Osteocyte (in vitro differentiated cells): ENCODE data around the gene ADAT1. TPM values are rescaled to one million over a fixed set of nuclear protein-coding genes. Genes with fewer than 3 reads are reported as not detected.
A peak's percentile ranks its signal among the peaks of the same experiment; 100 is the strongest.

Source experiments
- DNase-seq: peaks from one replicate; pipeline ENCODE4 v3.0.0; 2021; ENCODE audit warnings: mixed read lengths; ENCODE audit not compliant: unreplicated experiment; ENCODE audit errors: extremely low spot score
- H3K27ac Mint-ChIP-seq: one replicate; pipeline ENCODE4 v1.8.0; 2021; ENCODE audit warnings: mild to moderate bottlenecking, mixed read lengths; ENCODE audit not compliant: unreplicated experiment
- H3K27me3 Mint-ChIP-seq: one replicate; pipeline ENCODE4 v1.8.0; 2021; ENCODE audit warnings: mixed read lengths; ENCODE audit not compliant: unreplicated experiment
- H3K36me3 Mint-ChIP-seq: one replicate; pipeline ENCODE4 v1.8.0; 2021; ENCODE audit warnings: mixed read lengths; ENCODE audit not compliant: unreplicated experiment
- H3K4me1 Mint-ChIP-seq: one replicate; pipeline ENCODE4 v1.8.0; 2021; ENCODE audit warnings: mixed read lengths; ENCODE audit not compliant: unreplicated experiment
- H3K4me3 Mint-ChIP-seq: one replicate; pipeline ENCODE4 v1.8.0; 2021; ENCODE audit warnings: mild to moderate bottlenecking, moderate library complexity, mixed read lengths; ENCODE audit not compliant: unreplicated experiment
- H3K9me3 Mint-ChIP-seq: one replicate; pipeline ENCODE4 v1.8.0; 2021; ENCODE audit warnings: mixed read lengths; ENCODE audit not compliant: unreplicated experiment
- long read RNA-seq: library from polyadenylated mRNA; unstranded; transcript quantifications from one replicate; pipeline ENCODE4 v2.0.0, GENCODE V29; 2021
- total RNA-seq: library from RNA; stranded (reverse); gene quantifications from 2 replicates; pipeline ENCODE4 v1.2.1, GENCODE V29; 2021
- TF ChIP-seq, protein P1 (sequence below): fragments of 200-600 bp; sonication (generic); IDR thresholded peaks from 2 replicates; pipeline ENCODE4 v1.5.0; 2021; ENCODE audit warnings: antibody characterized with exemption, mild to moderate bottlenecking, moderate library complexity

ADAT1 gene
- total RNA-seq: 55.0 and 55.9 TPM in 2 replicates
- long read RNA-seq, transcript ADAT1-201 (11 exons, 1,869 nt): major isoform, 55 of 134 reads
- long read RNA-seq, partial matches to known transcripts: 57 of 134 reads
- long read RNA-seq, other reads (novel, unspliced or antisense): 18 of 134 reads

- peak; percentile 98 for DNase-seq
- peaks cover 26% of the 10 kb centered on the region for H3K4me1 Mint-ChIP-seq
These were observed at the start of gene ADAT1 for GRCh38 chr16:75622761-75623605. Gene ADAT1, minus strand, starts transcription at chr16:75623281. Its CDS starts 2,482 bp downstream, at chr16:75620799.

DNA sequence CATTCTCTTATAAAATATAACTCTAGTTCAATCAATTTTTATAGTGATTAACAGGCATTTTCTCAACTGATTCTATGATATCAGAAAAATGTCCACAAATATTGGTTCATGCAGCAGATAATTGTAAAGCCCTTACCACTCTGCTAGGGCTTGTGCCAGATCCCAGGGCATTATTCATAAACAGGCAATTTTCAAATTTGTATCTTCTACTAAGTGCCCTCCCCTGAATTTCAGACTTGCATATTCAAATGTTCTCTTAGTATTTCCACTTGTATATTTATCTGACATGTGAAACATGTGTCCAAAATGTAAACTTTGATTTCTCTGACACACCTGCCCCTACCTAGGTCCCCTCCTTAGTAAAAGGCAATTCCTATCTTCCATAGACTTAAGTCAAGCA is 44.4 kb upstream of the ADAT1 start:
- H3K4me1 Mint-ChIP-seq: no peaks in the 10 kb centered on the region
- H3K36me3 Mint-ChIP-seq: peaks cover 6% of the 10 kb centered on the region
- no peak overlapping the region for H3K4me3 Mint-ChIP-seq
- TF ChIP-seq, protein P1, sequence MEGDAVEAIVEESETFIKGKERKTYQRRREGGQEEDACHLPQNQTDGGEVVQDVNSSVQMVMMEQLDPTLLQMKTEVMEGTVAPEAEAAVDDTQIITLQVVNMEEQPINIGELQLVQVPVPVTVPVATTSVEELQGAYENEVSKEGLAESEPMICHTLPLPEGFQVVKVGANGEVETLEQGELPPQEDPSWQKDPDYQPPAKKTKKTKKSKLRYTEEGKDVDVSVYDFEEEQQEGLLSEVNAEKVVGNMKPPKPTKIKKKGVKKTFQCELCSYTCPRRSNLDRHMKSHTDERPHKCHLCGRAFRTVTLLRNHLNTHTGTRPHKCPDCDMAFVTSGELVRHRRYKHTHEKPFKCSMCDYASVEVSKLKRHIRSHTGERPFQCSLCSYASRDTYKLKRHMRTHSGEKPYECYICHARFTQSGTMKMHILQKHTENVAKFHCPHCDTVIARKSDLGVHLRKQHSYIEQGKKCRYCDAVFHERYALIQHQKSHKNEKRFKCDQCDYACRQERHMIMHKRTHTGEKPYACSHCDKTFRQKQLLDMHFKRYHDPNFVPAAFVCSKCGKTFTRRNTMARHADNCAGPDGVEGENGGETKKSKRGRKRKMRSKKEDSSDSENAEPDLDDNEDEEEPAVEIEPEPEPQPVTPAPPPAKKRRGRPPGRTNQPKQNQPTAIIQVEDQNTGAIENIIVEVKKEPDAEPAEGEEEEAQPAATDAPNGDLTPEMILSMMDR: no peak
- no peaks in the 10 kb centered on the region for H3K27me3 Mint-ChIP-seq
- H3K9me3 Mint-ChIP-seq: no peaks in the 10 kb centered on the region
- no peak overlapping the region for H3K27ac Mint-ChIP-seq
- no peak for DNase-seq

More at GRCh38 chr16:75622761-75623605, at the start of gene ADAT1:
- Mint-ChIP-seq H3K27me3 (no peaks in the 10 kb centered on the region), H3K27ac (peak within 1 kb of the TSS; percentile 98), H3K4me3 (peak within 1 kb of the TSS; percentile 99), H3K9me3 (no peaks in the 10 kb centered on the region), H3K36me3 (peaks cover 22% of the 10 kb centered on the region)
- TF ChIP-seq, protein P1: no peak

GRCh38 chr16:75660726-75661302 is 37.7 kb upstream of the ADAT1 start:
- TF ChIP-seq, protein P1: no peak
- no peak overlapping the region for H3K4me3 Mint-ChIP-seq
- H3K27me3 Mint-ChIP-seq: no peaks in the 10 kb centered on the region
- H3K9me3 Mint-ChIP-seq: no peaks in the 10 kb centered on the region
- H3K36me3 Mint-ChIP-seq: peaks cover 32% of the 10 kb centered on the region
- H3K4me1 Mint-ChIP-seq: no peaks in the 10 kb centered on the region
- no peak for DNase-seq
- no peak overlapping the region for H3K27ac Mint-ChIP-seq

DNA sequence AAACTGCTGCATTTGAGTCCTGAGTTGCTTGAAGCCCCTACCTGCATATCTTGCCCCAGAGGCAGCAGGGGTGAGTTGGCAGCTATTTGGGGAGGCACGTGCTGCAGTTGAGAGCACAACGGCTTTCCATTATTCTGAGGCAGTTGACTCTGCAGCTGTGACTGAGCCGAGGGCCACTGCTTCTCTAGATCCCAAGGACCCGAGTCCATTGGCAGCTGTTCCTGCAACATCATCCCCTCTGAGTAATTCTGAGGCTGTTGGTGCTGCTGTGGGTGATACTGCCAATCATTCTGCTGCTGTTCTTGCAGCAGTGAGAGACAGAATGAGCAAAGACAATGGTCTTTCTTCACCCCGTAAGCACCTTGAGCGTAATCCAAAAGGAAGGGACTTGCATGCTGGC is 37.2 kb upstream of the ADAT1 start:
- TF ChIP-seq, protein P1: no peak
- H3K27ac Mint-ChIP-seq: no peak overlapping the region
- no peaks in the 10 kb centered on the region for H3K27me3 Mint-ChIP-seq
- no peaks in the 10 kb centered on the region for H3K4me1 Mint-ChIP-seq
- no peak for DNase-seq
- no peak overlapping the region for H3K4me3 Mint-ChIP-seq
- peaks cover 34% of the 10 kb centered on the region for H3K36me3 Mint-ChIP-seq
- no peaks in the 10 kb centered on the region for H3K9me3 Mint-ChIP-seq

DNA sequence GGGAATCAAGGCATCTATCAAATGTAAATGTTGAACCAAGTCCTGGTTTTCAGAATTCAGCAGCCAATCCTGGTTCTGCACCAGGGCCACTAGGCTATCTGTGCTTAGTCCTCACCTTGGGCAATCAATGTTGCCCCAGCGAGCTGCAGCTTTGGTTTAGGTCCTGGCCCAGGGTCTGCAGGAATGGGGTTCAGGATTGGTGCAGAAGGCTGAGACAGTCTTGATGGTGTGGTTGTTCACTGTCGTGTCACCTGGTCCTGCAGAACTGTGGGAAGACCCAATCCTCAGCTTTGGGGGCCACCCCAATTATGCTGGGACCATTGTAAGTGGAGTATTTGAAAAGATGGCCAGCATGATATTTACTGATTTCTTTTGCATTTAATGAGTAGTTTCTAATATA is 35.1 kb upstream of the ADAT1 start:
- no peak for DNase-seq
- Mint-ChIP-seq H3K27ac (no peak overlapping the region), H3K4me3 (no peak overlapping the region), H3K9me3 (no peaks in the 10 kb centered on the region), H3K4me1 (peaks cover 13% of the 10 kb centered on the region), H3K36me3 (peaks cover 41% of the 10 kb centered on the region), H3K27me3 (no peaks in the 10 kb centered on the region)
- TF ChIP-seq, protein P1: no peak
